GM11168 (cell line): ENCODE measurements around the gene SLCO4C1.

Source experiments
- in situ Hi-C: fragments of 300-500 bp; cut with MboI; formaldehyde crosslinking; loops from one replicate; pipeline ENCODE4 v1.12.0; 2022; ENCODE audit warnings: low sequenced_read_pairs; ENCODE audit not compliant: unreplicated experiment

SLCO4C1 gene

GRCh38 chr5:102278231-102278630, 17.9 kb downstream of the SLCO4C1 start:
- in situ Hi-C loops = no loop called here

GRCh38 chr5:102277144-102277543, 18.9 kb downstream of the SLCO4C1 start:
- in situ Hi-C loops = no loop called here

DNA sequence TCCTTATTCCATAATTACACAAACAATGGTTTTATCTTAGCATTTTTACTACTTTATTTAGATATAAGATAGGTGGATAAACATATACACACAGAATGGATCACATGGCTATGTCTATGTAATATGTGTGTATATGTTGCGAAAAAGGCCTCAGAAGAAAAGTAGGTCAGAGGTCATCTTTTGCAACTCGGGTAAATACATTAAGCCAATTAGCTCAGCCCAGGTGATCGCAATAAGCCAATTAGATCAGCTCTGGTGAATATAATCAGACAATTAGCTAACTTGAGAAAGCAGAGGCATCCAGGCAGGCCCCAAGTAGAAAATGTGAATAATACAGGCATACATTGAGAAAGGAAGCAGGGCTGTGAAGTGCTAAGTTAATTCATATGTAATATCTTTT, 24.3 kb downstream of the SLCO4C1 start:
- in situ Hi-C loops = no loop called here

- in situ Hi-C loops = no loop called here
These were observed 26.0 kb downstream of the SLCO4C1 start for GRCh38 chr5:102270036-102270435.

DNA sequence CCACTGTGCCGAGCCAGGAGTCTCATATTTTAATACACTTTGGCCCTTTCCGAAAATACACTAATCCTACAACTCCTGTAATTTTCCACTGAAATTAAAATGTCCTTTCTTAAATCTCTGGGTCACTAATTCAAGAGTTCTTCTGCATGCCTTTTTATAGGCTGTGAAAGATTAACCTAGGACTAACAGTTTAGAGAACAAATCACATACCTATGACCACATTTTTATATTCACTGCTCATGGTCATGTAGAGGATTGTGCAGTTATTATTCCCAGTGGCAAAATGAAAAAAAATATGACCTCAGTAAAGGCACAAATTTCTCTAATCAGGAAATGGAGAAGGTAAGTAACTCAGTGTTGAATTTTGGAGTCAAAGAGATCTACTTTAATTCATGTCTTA, 33.4 kb downstream of the SLCO4C1 start:
- in situ Hi-C loops = no loop called here

- in situ Hi-C loops = no loop called here
These were observed 46.7 kb downstream of the SLCO4C1 start for GRCh38 chr5:102249381-102249780.

DNA sequence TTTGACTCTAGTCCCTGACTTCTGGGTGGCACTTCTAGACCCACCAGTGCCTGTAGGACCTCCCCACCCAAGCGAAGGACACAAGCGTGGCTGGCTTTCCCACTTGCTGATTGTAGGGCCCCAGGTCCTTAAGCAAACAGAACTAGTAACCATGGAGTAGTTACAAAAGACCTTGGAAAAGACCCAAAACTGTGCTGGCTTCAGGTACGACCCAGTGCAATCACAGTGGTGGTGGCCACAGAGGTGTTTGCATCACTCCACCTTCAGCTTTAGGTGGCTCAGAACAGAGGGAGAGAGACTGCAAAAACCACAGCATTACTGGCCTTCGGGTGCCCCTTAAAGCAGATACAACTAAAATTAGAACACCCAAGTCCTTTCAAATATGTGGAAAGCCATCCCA, 52.9 kb downstream of the SLCO4C1 start:
- in situ Hi-C loops = no loop called here

DNA sequence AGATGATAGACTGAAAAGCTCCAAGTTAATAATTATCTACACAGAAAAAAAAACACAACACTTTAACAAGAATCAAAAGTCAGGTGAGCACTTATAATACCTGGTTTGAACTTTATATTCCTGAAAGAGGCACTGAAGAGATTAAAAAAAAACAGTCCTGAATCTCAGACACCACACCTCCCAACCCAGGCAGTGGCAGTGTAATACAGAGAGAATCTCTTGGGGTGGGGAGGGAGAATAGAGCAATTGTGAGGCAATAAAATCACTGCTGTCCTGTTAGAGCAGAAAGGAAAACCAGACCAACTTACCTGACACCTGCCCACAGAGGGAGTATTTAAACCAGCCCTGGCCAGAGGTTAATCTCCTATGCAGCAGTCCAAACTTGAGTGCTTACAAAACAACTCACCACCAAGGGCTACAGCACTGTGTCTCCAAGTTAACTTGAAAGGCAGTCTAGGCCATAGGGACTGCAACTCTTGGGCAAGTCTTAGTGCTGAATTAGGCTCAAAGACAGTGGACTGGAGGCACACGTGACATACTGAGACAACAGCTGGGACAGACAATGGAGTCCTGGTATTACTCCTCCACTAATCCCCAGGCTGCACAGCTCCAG, 54.2 kb downstream of the SLCO4C1 start:
- in situ Hi-C loops = no loop called here

DNA sequence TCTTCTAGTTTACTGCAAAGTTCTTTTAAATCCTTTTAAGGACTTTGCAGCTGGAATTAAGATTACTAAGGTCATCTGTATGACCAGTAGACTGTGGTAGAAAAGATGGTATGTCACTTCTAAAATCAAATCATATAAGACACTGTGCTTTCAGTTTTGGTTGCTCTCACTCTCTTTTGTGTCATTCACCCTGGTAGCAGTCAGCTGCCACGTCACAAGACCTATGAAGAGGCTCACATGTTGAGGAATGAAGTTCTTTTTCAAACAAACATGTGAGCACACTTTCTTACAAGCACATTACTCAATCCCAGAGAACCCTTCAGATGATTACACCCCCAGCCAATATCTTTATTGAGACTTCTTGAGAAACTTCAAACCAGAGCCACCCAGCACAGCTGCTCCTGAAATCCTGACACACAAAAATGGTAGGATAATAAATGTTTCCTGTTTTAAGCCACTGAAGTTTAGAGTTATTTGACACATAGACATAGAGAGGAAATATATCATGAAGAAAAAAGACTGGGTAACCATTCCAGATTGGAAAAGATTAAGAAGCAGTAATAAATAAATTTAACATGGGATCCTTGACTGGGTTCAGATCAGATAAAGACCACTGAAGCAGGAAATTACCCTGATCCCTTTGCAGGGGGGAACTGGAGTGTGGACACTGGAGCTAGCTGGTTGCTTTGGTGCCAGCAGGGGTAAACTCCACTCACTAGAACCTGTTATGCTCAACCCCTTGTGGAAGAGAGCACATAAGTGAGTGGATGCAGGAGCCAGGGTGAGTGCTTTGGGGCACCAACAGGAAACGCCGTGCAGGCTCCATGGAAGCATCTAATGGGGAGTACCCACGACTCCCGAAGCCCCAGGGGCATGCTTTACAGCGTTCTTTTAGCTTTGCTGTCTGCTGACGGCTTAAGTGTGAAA, 64.1 kb downstream of the SLCO4C1 start:
- in situ Hi-C loops = no loop called here

GRCh38 chr5:102229685-102230084, 66.4 kb downstream of the SLCO4C1 start:
- in situ Hi-C loops = no loop called here

GRCh38 chr5:102226321-102226720, 69.8 kb downstream of the SLCO4C1 start:
- in situ Hi-C loops = no loop called here

DNA sequence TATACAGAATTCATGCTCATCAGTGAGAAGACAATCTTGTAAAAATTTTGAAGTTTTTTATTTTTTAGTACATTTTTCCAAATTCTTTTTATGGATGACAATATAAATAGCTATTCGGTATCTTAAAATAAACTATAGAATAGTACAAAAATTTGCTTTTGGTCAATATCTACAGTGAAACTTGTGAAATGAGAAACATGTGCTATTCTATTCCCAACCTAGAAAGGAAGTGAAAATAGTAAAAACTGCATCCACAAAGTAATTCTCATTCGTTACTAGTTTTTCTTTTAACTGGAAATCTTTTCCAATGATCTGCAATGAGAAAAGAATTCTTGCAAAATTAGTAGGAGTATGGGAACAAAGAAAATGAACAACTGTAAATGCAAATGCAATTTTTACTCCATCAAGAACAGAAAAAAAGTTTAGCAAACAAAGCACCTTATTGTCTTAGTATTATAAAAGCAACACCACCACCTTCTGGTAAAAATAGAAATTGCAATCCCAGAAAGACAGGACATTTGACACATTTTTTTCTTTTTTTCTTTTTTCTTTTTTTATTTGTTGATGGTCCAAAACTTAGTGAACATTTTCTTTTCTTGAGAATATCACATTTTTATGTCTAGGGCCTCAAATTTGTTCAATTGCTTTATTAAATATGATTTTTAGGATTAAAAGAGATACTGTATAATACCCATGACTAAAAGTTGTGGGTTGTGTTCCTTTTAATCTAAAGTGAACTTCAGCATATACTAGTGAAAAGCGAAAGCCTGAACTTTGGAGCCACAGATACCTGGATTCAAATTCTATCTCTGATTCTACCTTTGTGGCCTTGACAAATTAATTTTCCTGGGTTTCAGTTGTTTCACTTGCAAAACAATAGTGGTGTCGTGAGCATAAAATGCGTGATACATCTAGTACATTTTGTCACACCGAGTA, 72.3 kb downstream of the SLCO4C1 start:
- in situ Hi-C loops = no loop called here

DNA sequence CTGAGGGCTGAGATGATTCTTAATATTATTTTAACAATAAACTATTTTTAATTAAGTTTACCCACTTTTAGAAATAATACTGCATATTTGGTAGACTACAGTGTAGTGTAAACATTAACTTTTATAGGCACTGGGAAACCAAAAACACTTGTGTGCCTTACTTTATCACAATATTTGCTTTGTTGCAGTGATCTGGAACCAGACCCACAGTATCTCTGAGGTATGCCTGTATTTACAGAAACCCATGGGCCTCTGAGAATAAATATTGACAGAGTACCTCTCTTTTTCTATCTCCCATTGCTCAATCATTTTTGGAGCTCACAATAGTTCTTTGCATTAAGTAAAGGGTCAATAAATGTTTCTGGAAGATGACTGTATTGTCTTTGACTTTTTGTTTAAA, 73.3 kb downstream of the SLCO4C1 start:
- in situ Hi-C loops = no loop called here

DNA sequence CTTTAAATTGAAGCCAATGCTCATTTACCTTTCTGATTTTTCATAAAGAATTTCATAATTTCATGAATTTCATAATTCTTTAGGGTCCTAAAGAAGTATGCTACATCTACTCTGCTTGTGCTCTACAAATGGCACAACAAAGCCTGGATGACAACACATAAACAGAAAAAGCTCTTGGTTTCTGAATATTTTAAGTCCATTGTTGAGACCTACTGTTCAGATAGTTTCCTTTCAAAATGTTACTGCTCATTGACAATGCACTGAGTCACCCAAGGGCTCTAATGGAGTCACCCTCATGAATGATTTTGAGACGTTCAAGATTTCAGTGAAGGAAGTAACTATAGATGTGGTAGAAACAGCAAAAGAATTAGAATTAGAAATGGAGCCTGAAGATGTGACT, 74.1 kb downstream of the SLCO4C1 start:
- in situ Hi-C loops = no loop called here

DNA sequence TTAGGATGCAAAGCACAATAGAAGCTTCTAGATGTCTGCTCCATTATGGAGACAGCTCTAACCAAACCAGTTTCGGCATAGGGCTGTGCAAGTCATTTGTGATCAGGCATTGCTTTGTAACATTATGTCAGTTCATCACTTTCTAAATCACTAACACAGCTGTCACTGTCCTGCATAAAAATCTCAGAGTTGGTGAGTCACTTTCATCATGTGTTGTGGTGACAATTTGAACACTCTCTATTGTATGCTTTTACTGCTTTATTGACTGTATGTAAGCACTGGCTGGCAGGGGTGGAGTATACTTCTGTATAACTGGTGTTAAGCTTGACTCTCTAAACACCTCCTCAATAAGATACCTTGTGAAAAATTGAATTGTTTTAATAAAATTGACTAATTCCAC, 77.9 kb downstream of the SLCO4C1 start:
- in situ Hi-C loops = no loop called here

DNA sequence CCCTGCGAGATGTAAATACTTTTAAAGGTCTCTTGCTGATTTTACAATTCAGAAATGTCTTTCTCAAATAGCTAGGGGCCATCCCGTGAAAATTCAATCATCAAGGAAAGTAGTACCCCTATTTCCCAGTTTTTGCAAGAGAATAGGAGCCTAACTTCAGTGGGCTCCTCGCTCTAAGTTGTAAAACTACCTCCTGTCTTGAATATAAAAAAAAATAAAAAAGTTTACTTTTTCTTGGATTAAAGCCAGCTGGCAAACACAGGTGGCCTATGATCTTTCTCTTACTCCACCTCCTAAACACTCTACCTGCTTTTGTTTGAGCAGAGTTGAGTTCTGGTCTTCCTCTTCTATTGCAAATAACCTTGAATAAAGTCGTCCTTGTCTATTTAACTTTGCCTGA, 79.4 kb downstream of the SLCO4C1 start:
- in situ Hi-C loops = no loop called here

DNA sequence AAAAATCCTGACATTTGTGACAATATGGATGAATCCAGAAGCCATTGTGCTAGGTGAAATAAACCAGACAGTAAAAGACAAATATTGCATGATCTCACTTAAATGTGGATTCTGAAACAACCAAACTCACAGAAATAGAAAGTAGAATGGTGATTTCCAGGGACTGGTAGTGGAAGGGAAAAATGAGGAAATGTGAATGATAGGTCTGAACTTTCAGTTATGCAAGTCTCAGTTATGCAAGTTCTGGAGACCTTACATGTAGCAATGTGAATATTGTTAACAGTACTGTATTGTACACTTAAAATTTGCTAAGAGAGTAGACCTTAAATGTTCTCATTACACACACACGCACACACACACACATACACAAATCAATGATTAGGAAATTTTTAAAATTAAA, 84.9 kb downstream of the SLCO4C1 start:
- in situ Hi-C loops = no loop called here

DNA sequence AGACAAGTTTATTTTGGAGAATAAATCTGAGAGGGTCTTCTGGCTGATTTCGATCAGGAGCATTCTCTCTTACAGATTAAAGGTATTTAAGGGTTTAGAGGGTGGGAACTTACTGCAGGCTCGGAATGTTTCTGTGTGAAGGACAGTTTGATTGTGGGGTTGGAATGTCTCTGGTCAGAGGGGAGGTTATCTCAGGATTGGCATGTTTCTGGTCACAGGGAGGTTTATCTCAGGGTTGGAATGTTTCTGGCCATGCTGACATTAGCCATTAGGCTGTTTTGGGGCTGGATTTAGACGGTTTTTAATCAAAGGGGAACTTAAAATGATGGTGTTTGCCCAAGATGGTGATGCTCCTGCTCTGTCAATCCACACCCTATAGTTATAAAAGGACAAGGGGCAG, 95.2 kb downstream of the SLCO4C1 start:
- in situ Hi-C loops = no loop called here

- in situ Hi-C loops = no loop called here
These were observed 99.6 kb downstream of the SLCO4C1 start for GRCh38 chr5:102196481-102196880.
